ENCODE data around the gene DHX34. TPM values are rescaled to one million over a fixed set of nuclear protein-coding genes. Genes with fewer than 3 reads are reported as not detected.
A peak's percentile ranks its signal among the peaks of the same experiment; 100 is the strongest.

The DHX34 gene
- total and polyA plus RNA-seq, 9 of the 15 experiments (the other 6 are each of a cell fraction or from before 2014, with no cell fraction given) = 0.36 to 42.0 (median 15.0) TPM

GRCh38 chr19:47315125-47315821 is 33.8 kb upstream of the DHX34 start (continued):
- TF ChIP-seq ZNF280A (IDR thresholded peaks at IDR 0.05; ENCODE audit: low read depth, partially characterized antibody) (no peak), NR4A1 (CRISPR knock-in tag; IDR thresholded peaks at IDR 0.05) (no peak), NR4A1 (tag; IDR thresholded peaks at IDR 0.05) (no peak), ZNF766 (CRISPR knock-in tag; conservative IDR thresholded peaks at IDR 0.05) (0 out of 2 replicates have a peak, but pooled peaks have one; percentile 67), HSF4 (CRISPR knock-in tag; IDR thresholded peaks at IDR 0.05; ENCODE audit: borderline replicate concordance) (no peak), SFPQ (IDR thresholded peaks at IDR 0.05; ENCODE audit: low read depth, low read length) (no peak), CTBP1 (IDR thresholded peaks at IDR 0.05; ENCODE audit: borderline replicate concordance) (peak; percentile 39; the same call in 1 of the 2 replicates), ZNF23 (CRISPR knock-in tag; IDR thresholded peaks at IDR 0.05) (no peak), ZNF449 (CRISPR knock-in tag; IDR thresholded peaks at IDR 0.05) (no peak), ATF4 (CRISPR knock-in tag; IDR thresholded peaks at IDR 0.05) (no peak), FOXP1 (CRISPR knock-in tag; IDR thresholded peaks at IDR 0.05) (no peak), ZFPM2 (CRISPR knock-in tag; IDR thresholded peaks at IDR 0.05) (no peak), KLF16 (IDR thresholded peaks at IDR 0.05) (no peak), RBM34 (IDR thresholded peaks at IDR 0.05; ENCODE audit: borderline replicate concordance, insufficient read depth, low read length) (no peak), E2F3 (CRISPR knock-in tag; IDR thresholded peaks at IDR 0.05) (no peak), ARHGAP35 (IDR thresholded peaks at IDR 0.05; ENCODE audit: partially characterized antibody) (peak; percentile 87), KAT8 (IDR thresholded peaks at IDR 0.05; ENCODE audit: low read depth) (no peak)
- TF ChIP-seq, protein P1, sequence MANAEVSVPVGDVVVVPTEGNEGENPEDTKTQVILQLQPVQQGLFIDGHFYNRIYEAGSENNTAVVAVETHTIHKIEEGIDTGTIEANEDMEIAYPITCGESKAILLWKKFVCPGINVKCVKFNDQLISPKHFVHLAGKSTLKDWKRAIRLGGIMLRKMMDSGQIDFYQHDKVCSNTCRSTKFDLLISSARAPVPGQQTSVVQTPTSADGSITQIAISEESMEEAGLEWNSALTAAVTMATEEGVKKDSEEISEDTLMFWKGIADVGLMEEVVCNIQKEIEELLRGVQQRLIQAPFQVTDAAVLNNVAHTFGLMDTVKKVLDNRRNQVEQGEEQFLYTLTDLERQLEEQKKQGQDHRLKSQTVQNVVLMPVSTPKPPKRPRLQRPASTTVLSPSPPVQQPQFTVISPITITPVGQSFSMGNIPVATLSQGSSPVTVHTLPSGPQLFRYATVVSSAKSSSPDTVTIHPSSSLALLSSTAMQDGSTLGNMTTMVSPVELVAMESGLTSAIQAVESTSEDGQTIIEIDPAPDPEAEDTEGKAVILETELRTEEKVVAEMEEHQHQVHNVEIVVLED (CRISPR knock-in tag; IDR thresholded peaks at IDR 0.05) = no peak
- TF ChIP-seq, protein P2, sequence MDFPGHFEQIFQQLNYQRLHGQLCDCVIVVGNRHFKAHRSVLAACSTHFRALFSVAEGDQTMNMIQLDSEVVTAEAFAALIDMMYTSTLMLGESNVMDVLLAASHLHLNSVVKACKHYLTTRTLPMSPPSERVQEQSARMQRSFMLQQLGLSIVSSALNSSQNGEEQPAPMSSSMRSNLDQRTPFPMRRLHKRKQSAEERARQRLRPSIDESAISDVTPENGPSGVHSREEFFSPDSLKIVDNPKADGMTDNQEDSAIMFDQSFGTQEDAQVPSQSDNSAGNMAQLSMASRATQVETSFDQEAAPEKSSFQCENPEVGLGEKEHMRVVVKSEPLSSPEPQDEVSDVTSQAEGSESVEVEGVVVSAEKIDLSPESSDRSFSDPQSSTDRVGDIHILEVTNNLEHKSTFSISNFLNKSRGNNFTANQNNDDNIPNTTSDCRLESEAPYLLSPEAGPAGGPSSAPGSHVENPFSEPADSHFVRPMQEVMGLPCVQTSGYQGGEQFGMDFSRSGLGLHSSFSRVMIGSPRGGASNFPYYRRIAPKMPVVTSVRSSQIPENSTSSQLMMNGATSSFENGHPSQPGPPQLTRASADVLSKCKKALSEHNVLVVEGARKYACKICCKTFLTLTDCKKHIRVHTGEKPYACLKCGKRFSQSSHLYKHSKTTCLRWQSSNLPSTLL (IDR thresholded peaks at IDR 0.05) = no peak
